Spleen (tissue), 11 donors: ENCODE data around the gene TTLL11. TPM values are rescaled to one million over a fixed set of nuclear protein-coding genes. Genes with fewer than 3 reads are reported as not detected.

Experiments used
- DNase-seq: peaks from one replicate; pipeline ENCODE4 v3.0.0-alpha.2; 2020
- H3K27ac ChIP-seq, 8 donors: fragments of 200-600 bp; sonication (generic) in 7 of 8; 1 replicate in 4 of 8; 2 replicates in 4 of 8; pipeline versions ENCODE4 v1.5.0 to v1.8.0; 2016 to 2021; ENCODE audit warnings: inconsistent platforms in 4 of 8, mild to moderate bottlenecking in 4 of 8, moderate library complexity in 1 of 8
- H3K27me3 ChIP-seq, 7 donors: fragments of 200-600 bp; sonication (generic) in 6 of 7; replicated peaks in 1 of 7; 1 replicate in 4 of 7; 2 replicates in 3 of 7; pipeline versions ENCODE4 v1.5.0 to v1.8.0; 2016 to 2021; ENCODE audit warnings: inconsistent platforms in 3 of 7, mild to moderate bottlenecking in 1 of 7
- H3K36me3 ChIP-seq, 6 donors: fragments of 200-600 bp; sonication (generic) in 5 of 6; 1 replicate in 4 of 6; 2 replicates in 2 of 6; pipeline versions ENCODE4 v1.5.0 to v1.8.0; 2016 to 2021; ENCODE audit warnings: inconsistent platforms in 2 of 6
- H3K4me1 ChIP-seq, 6 donors: fragments of 200-600 bp; sonication (generic) in 5 of 6; 1 replicate in 3 of 6; 2 replicates in 3 of 6; pipeline versions ENCODE4 v1.5.0 to v1.8.0; 2016 to 2021; ENCODE audit warnings: inconsistent platforms in 3 of 6
- H3K4me3 ChIP-seq, 8 donors: fragments of 200-600 bp; sonication (generic) in 7 of 8; 1 replicate in 4 of 8; 2 replicates in 4 of 8; pipeline versions ENCODE4 v1.5.0 to v1.8.0; 2016 to 2021; ENCODE audit warnings: inconsistent platforms in 4 of 8, mild to moderate bottlenecking in 4 of 8, moderate library complexity in 2 of 8
- H3K9me3 ChIP-seq, 8 donors: fragments of 200-600 bp; sonication (generic) in 7 of 8; 1 replicate in 4 of 8; 2 replicates in 4 of 8; pipeline versions ENCODE4 v1.5.0 to v1.8.0; 2016 to 2021; ENCODE audit warnings: inconsistent platforms in 4 of 8
- POLR2A ChIP-seq, 3 donors: fragments of 450-650 bp; IDR thresholded peaks; one replicate each; pipeline ENCODE4 v1.5.1; 2017; ENCODE audit warnings: antibody characterized with exemption in 3 of 3, mild to moderate bottlenecking in 1 of 3
- POLR2AphosphoS5 ChIP-seq, 3 donors: sonication (generic); formaldehyde crosslinking; IDR thresholded peaks; one replicate each; pipeline ENCODE4 v1.5.1; 2017; ENCODE audit warnings: antibody characterized with exemption in 3 of 3
- WGBS, 5 donors: extraction: QIAGEN DNeasy Blood & Tissue Kit in 3 of 5; methylation state at CpG; one replicate each; pipeline versions ENCODE4 v1.1.5 to v1.1.7; 2013 to 2018; 5-methylcytosine and 5-hydroxymethylcytosine counted together
- intact Hi-C: fragments of 100-400 bp; cut with DNase I; formaldehyde crosslinking; loops from one replicate; pipeline ENCODE4 v1.15.0; 2023; ENCODE audit warnings: low total_unique reads
- microRNA-seq, 3 donors: library from miRNA; unstranded; fragments of <30 nt; microRNA quantifications; one replicate each; pipeline versions ENCODE4 to v1.1.0, GENCODE V29; 2019 to 2020
- polyA plus RNA-seq, 3 donors: library from polyadenylated mRNA; stranded (reverse); fragments of 200-250 nt; gene quantifications; one replicate each; pipeline ENCODE4 v1.2.1, GENCODE V29; 2013
- small RNA-seq, 4 donors: library from RNA; depleted of rRNA; stranded (forward); fragments of <200 nt; gene quantifications; one replicate each; pipeline ENCODE3, GENCODE V24; 2016
- total RNA-seq, 7 donors: library from RNA; depleted of rRNA in 3 of 7; stranded (reverse); fragments of >200 nt in 3 of 7; fragmentation: NEBNext Ultra II Directional in 4 of 7; extraction: Animal tissue kit (Norgen Biotek cat#: 25700) in 4 of 7; gene quantifications; one replicate each; pipeline versions ENCODE4 v1.1.0 to v1.2.1, GENCODE V29; 2016 to 2021
- TF ChIP-seq, protein P1 (sequence below), 11 experiments: fragments of 200-600 bp in 7 of 11; fragments of 450-650 bp in 4 of 11; sonication (generic) in 4 of 11; IDR thresholded peaks in 8 of 11; conservative IDR thresholded peaks in 3 of 11; 1 replicate in 7 of 11; 2 replicates in 4 of 11; pipeline versions ENCODE4 v1.4.0 to v1.8.0; 2016 to 2021; ENCODE audit warnings: antibody characterized with exemption in 11 of 11, inconsistent platforms in 4 of 11, mild to moderate bottlenecking in 1 of 11
- donor health status: healthy with polysubstance abuse.
- donor health status: DM: no; HTN: no; CAD: no; lungs with moderate emphysema.
- donor health status: DM: no; HTN: no; CAD: no.
- donor health status: Bipolar disorder and iron deficiency.
- donor health status: healthy.
- donor health status: DM: no; HTN: no; CAD: no.
- donor health status: DM: yes; HTN: yes; CAD: no.

Gene TTLL11
- total and polyA plus RNA-seq, 10 donors = 1.6 to 12.8 (median 7.3) TPM

GRCh38 chr9:121773954-121774714 lies 319.0 kb downstream of the TTLL11 start:
- DNase-seq = peak; percentile 72
- peaks cover 5 to 55% (median 38%) of the 10 kb centered on the region in 6 donors for H3K4me1 ChIP-seq

DNA sequence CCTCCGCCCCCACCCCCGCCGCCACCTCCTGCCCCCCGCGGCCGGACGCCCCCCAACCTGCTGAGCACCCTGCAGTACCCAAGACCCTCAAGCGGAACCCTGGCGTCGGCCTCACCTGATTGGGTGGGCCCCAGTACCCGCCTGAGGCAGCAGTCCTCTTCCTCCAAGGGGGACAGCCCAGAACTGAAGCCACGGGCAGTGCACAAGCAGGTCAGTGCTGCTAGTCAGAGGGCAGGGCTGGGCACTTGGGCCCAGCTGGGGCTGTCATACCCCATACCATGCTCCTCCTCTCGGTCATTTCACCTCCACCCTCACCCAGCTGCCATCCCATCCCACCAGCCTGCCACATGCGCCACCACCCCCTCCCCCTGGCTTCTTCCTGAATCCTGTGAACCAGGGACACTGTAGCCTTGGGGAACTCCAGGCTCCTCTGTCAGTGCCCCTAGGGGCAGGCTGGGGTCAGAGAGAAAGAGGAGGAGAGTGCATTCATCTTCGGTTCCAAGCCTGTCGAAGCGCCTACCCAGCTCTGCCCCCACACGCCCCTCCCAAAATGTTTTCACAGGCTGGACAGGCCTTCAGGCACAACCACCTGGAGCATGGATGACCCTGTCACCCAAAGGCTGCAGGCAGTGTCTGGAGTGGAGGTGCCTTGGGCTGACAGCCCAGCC lies 319.7 kb downstream of the TTLL11 start:
- 71 to 86% (median 78%) methylated on average over 7 to 18 of the region's 18 CpGs for WGBS, 5 donors
- H3K9me3 ChIP-seq = peaks cover 0 to 6% (median 0%) of the 10 kb centered on the region in 8 donors
- H3K4me3 ChIP-seq = peak overlapping the region in 1 of 8 donors; percentile 1
- peaks cover 5 to 53% (median 34%) of the 10 kb centered on the region in 6 donors for H3K4me1 ChIP-seq
- peak overlapping the region in 6 of 8 donors; percentile 47 to 74 (median 62) for H3K27ac ChIP-seq
- H3K36me3 ChIP-seq = peaks cover 0 to 100% (median 28%) of the 10 kb centered on the region in 6 donors
- no peaks in the 10 kb centered on the region for H3K27me3 ChIP-seq
- intact Hi-C loops = no loop called here
- DNase-seq = peak; percentile 78
- TF ChIP-seq, protein P1, sequence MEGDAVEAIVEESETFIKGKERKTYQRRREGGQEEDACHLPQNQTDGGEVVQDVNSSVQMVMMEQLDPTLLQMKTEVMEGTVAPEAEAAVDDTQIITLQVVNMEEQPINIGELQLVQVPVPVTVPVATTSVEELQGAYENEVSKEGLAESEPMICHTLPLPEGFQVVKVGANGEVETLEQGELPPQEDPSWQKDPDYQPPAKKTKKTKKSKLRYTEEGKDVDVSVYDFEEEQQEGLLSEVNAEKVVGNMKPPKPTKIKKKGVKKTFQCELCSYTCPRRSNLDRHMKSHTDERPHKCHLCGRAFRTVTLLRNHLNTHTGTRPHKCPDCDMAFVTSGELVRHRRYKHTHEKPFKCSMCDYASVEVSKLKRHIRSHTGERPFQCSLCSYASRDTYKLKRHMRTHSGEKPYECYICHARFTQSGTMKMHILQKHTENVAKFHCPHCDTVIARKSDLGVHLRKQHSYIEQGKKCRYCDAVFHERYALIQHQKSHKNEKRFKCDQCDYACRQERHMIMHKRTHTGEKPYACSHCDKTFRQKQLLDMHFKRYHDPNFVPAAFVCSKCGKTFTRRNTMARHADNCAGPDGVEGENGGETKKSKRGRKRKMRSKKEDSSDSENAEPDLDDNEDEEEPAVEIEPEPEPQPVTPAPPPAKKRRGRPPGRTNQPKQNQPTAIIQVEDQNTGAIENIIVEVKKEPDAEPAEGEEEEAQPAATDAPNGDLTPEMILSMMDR (IDR thresholded peaks at IDR 0.05 in 8 of 11, conservative IDR thresholded peaks at IDR 0.05 in 3 of 11) = no peak
- TF ChIP-seq POLR2AphosphoS5 (IDR thresholded peaks at IDR 0.05) = peak in 1 of 3 donors; percentile 25

More at GRCh38 chr9:121773954-121774714, 319.0 kb downstream of the TTLL11 start:
- 82 to 91% (median 85%) methylated on average over 11 to 19 of the region's 19 CpGs for WGBS, 5 donors
- peaks cover 0 to 9% (median 0%) of the 10 kb centered on the region in 8 donors for H3K9me3 ChIP-seq
- H3K27ac ChIP-seq = peak overlapping the region in 6 of 8 donors; percentile 26 to 74 (median 62)
- H3K4me3 ChIP-seq = no peak overlapping the region
- TF ChIP-seq, protein P1 (IDR thresholded peaks at IDR 0.05 in 8 of 11, conservative IDR thresholded peaks at IDR 0.05 in 3 of 11) = no peak
- TF ChIP-seq POLR2A (IDR thresholded peaks at IDR 0.05) (no peak), POLR2AphosphoS5 (IDR thresholded peaks at IDR 0.05) (no peak)
- H3K27me3 ChIP-seq = no peaks in the 10 kb centered on the region
- H3K36me3 ChIP-seq = peaks cover 0 to 95% (median 25%) of the 10 kb centered on the region in 6 donors
- intact Hi-C loops = no loop called here

DNA sequence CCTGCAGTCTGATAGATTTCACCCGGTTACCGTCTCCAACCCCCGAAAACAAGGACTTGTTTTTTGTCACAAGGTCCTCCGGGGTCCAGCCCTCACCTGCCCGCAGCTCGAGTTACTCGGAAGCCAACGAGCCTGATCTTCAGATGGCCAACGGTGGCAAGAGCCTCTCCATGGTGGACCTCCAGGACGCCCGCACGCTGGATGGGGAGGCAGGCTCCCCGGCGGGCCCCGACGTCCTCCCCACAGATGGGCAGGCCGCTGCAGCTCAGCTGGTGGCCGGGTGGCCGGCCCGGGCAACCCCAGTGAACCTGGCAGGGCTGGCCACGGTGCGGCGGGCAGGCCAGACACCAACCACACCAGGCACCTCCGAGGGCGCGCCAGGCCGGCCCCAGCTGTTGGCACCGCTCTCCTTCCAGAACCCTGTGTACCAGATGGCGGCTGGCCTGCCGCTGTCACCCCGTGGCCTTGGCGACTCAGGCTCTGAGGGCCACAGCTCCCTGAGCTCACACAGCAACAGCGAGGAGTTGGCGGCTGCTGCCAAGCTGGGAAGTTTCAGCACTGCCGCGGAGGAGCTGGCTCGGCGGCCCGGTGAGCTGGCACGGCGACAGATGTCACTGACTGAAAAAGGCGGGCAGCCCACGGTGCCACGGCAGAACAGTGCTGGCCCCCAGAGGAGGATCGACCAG lies 320.4 kb downstream of the TTLL11 start:
- intact Hi-C loops = no loop called here
- TF ChIP-seq POLR2AphosphoS5 (IDR thresholded peaks at IDR 0.05) (peak; percentile 67 to 84 (median 81)), POLR2A (IDR thresholded peaks at IDR 0.05) (no peak)
- Histone ChIP-seq H3K27me3 (no peaks in the 10 kb centered on the region), H3K9me3 (no peaks in the 10 kb centered on the region), H3K4me1 (peaks cover 5 to 56% (median 36%) of the 10 kb centered on the region in 6 donors), H3K27ac (peak overlapping the region in 6 of 8 donors; percentile 47 to 74 (median 62)), H3K4me3 (peak overlapping the region in 1 of 8 donors; percentile 1), H3K36me3 (peaks cover 0 to 100% (median 28%) of the 10 kb centered on the region in 6 donors)
- peak; percentile 86 for DNase-seq
- 80 to 87% (median 83%) methylated on average over 30 to 45 of the region's 45 CpGs for WGBS, 5 donors

Small RNA genes within 50 kb of the gene (microRNA-seq; reads per million reads assigned to microRNA genes)
- gene MIR4478 = 0 reads per million in 3 donors

Small RNA genes within 50 kb of the gene (small RNA-seq; reads per million reads assigned to genes)
- 0 reads per million in 4 donors for gene MIR4478

Other genes with a start within 250 kb of the TTLL11 start
- 10 to 100 TPM; 27.8 to 32.7 (median 29.2) TPM for gene NDUFA8, start 66.5 kb upstream of the TTLL11 start, total RNA-seq
- gene NDUFA8, start 66.5 kb upstream of the TTLL11 start, polyA plus RNA-seq = 10 to 100 TPM; 47.6 to 72.7 (median 66.3) TPM
- 1 to 10 TPM in 1 of 7 donors, not detected in 6; 1.4 TPM for gene MORN5, start 66.6 kb upstream of the TTLL11 start, total RNA-seq
- not detected for gene MORN5, start 66.6 kb upstream of the TTLL11 start, polyA plus RNA-seq
- 1 to 10 TPM in 1 of 7 donors, under 1 TPM in 3, not detected in 3; 0.40 to 1.3 (median 0.46) TPM for gene LHX6, start 135.6 kb upstream of the TTLL11 start, total RNA-seq
- gene LHX6, start 135.6 kb upstream of the TTLL11 start, polyA plus RNA-seq = under 1 TPM; 0.04 to 0.12 (median 0.10) TPM
- gene RBM18, start 171.5 kb upstream of the TTLL11 start, total RNA-seq = 10 to 100 TPM; 10.0 to 21.5 (median 18.1) TPM
- 1 to 10 TPM; 4.2 to 7.5 (median 6.8) TPM for gene RBM18, start 171.5 kb upstream of the TTLL11 start, polyA plus RNA-seq
- gene MRRF, start 171.6 kb upstream of the TTLL11 start, total RNA-seq = 10 to 100 TPM; 30.9 to 44.8 (median 39.7) TPM
- gene MRRF, start 171.6 kb upstream of the TTLL11 start, polyA plus RNA-seq = 10 to 100 TPM; 23.1 to 29.6 (median 24.7) TPM